IMR-90 (cell line): ENCODE data around the gene NT5C. TPM values are rescaled to one million over a fixed set of nuclear protein-coding genes. Genes with fewer than 3 reads are reported as not detected.

ENCODE experiments used
- ATAC-seq: fragments of 200-7000 bp; cut with Tn5 transposase; 2 replicates; pipeline ENCODE4 v1.9.1; 2020; ENCODE audit warnings: low read depth, mild to moderate bottlenecking, moderate library complexity
- BruUV-seq: library from RNA; stranded (reverse); fragments of 400-500 nt; replicated peaks from 2 replicates; lab custom pipeline; 2021; lab: Mats Ljungman, UMichigan
- CTCF ChIA-PET: fragments of 300-600 bp; formaldehyde crosslinking; extraction: SDS; loops from one replicate; lab custom pipeline; 2021; ENCODE audit warnings: antibody characterized with exemption; lab: Yijun Ruan, JAX
- POLR2A ChIA-PET: fragments of 300-600 bp; sonication (Branson Sonifier 250); formaldehyde crosslinking; loops from one replicate; lab custom pipeline; 2022; ENCODE audit warnings: antibody characterized with exemption; ENCODE audit not compliant: unreplicated experiment; lab: Charles Lee
- DNase-seq: peaks from one replicate; pipeline ENCODE4 v3.0.0; 2013
- H2AFZ ChIP-seq: replicated peaks from 2 replicates; pipeline ENCODE3; 2013; ENCODE audit warnings: low read length, mild to moderate bottlenecking; ENCODE audit not compliant: poor library complexity
- H2AK5ac ChIP-seq: 2 replicates; pipeline ENCODE4 v1.6.1; 2013; ENCODE audit warnings: low read depth, low read length, inconsistent platforms
- H2AK9ac ChIP-seq: replicated peaks from 2 replicates; pipeline ENCODE3; 2013; ENCODE audit warnings: mild to moderate bottlenecking, low read depth, low read length, moderate library complexity; ENCODE audit not compliant: poor library complexity
- H2BK120ac ChIP-seq: 2 replicates; pipeline ENCODE4 v1.6.1; 2013; ENCODE audit warnings: low read depth, low read length, inconsistent platforms
- H2BK15ac ChIP-seq: 3 replicates; pipeline ENCODE4 v1.6.1; 2013; ENCODE audit warnings: low read depth, low read length, inconsistent platforms
- H2BK20ac ChIP-seq: 2 replicates; pipeline ENCODE4 v1.6.1; 2013; ENCODE audit warnings: low read depth, mild to moderate bottlenecking, inconsistent platforms, low read length, moderate library complexity
- H2BK5ac ChIP-seq: 2 replicates; pipeline ENCODE4 v1.6.1; 2013; ENCODE audit warnings: mild to moderate bottlenecking, low read depth, low read length, inconsistent platforms; ENCODE audit not compliant: poor library complexity, severe bottlenecking
- H3K14ac ChIP-seq: replicated peaks from 2 replicates; pipeline ENCODE4 v1.6.1; 2013; ENCODE audit warnings: low read depth, low read length, inconsistent platforms
- H3K18ac ChIP-seq: 2 replicates; pipeline ENCODE4 v1.6.1; 2013; ENCODE audit warnings: low read depth, low read length, control low read depth
- H3K23ac ChIP-seq: 2 replicates; pipeline ENCODE4 v1.6.1; 2013; ENCODE audit warnings: low read depth, low read length, inconsistent platforms
- H3K27ac ChIP-seq: 2 replicates; pipeline ENCODE4 v1.5.1; 2013; ENCODE audit warnings: mild to moderate bottlenecking, control low read depth, low read length; ENCODE audit not compliant: insufficient read depth
- H3K27me3 ChIP-seq: 2 replicates; pipeline ENCODE4 v1.6.1; 2013; ENCODE audit warnings: low read length; ENCODE audit not compliant: control insufficient read depth, insufficient read depth
- H3K36me3 ChIP-seq: 2 replicates; pipeline ENCODE4 v1.6.1; 2013; ENCODE audit warnings: low read length, mixed read lengths; ENCODE audit not compliant: control insufficient read depth, insufficient read depth
- H3K4ac ChIP-seq: 2 replicates; pipeline ENCODE4 v1.6.1; 2013; ENCODE audit warnings: low read depth, low read length, inconsistent platforms
- H3K4me1 ChIP-seq: 2 replicates; pipeline ENCODE4 v1.6.1; 2013; ENCODE audit warnings: low read length, mixed read lengths; ENCODE audit not compliant: control insufficient read depth, insufficient read depth
- H3K4me2 ChIP-seq: 2 replicates; pipeline ENCODE4 v1.6.1; 2013; ENCODE audit warnings: low read depth, mild to moderate bottlenecking, control low read depth, low read length, moderate library complexity
- H3K4me3 ChIP-seq: 2 replicates; pipeline ENCODE4 v1.5.1; 2013; ENCODE audit warnings: low read depth, mild to moderate bottlenecking, control low read depth, low read length, moderate library complexity; ENCODE audit not compliant: insufficient read depth
- H3K56ac ChIP-seq: 2 replicates; pipeline ENCODE4 v1.6.1; 2013; ENCODE audit warnings: low read length, inconsistent platforms; ENCODE audit not compliant: insufficient read depth; ENCODE audit errors: extremely low read depth
- H3K79me1 ChIP-seq, 2 experiments: 2 replicates each; pipeline ENCODE4 v1.6.1; 2013; ENCODE audit warnings: low read length in 2 of 2, inconsistent platforms in 1 of 2, low read depth in 1 of 2
- H3K9ac ChIP-seq: 2 replicates; pipeline ENCODE4 v1.6.1; 2013; ENCODE audit warnings: low read depth, low read length, control low read depth
- H3K9me1 ChIP-seq: 2 replicates; pipeline ENCODE4 v1.6.1; 2013; ENCODE audit warnings: low read length, inconsistent platforms; ENCODE audit not compliant: insufficient read depth
- H3K9me3 ChIP-seq: 2 replicates; pipeline ENCODE4 v1.6.1; 2013; ENCODE audit warnings: low read length; ENCODE audit not compliant: control insufficient read depth, insufficient read depth
- H4K20me1 ChIP-seq: 2 replicates; pipeline ENCODE4 v1.6.1; 2013; ENCODE audit warnings: low read length, inconsistent platforms; ENCODE audit not compliant: insufficient read depth
- H4K5ac ChIP-seq: 2 replicates; pipeline ENCODE4 v1.6.1; 2013; ENCODE audit warnings: mild to moderate bottlenecking, low read depth, low read length, control low read depth
- H4K8ac ChIP-seq, 2 experiments: 2 replicates each; pipeline ENCODE4 v1.6.1; 2013; ENCODE audit warnings: low read depth in 2 of 2, low read length in 2 of 2, control low read depth in 1 of 2, inconsistent platforms in 1 of 2
- H4K91ac ChIP-seq: 2 replicates; pipeline ENCODE4 v1.6.1; 2013; ENCODE audit warnings: low read depth, low read length, inconsistent platforms; ENCODE audit not compliant: insufficient read depth
- BHLHE40 ChIP-seq: fragments of 150-350 bp; IDR thresholded peaks from 2 replicates; pipeline ENCODE4 v1.6.1; 2016; ENCODE audit warnings: mild to moderate bottlenecking, low read depth, low read length
- CEBPB ChIP-seq: IDR thresholded peaks from 2 replicates; pipeline ENCODE4 v1.6.1; 2012; ENCODE audit warnings: low read depth, low read length, improper control_type of control experiment
- CHD1 ChIP-seq: IDR thresholded peaks from 2 replicates; pipeline ENCODE4 v1.6.1; 2012; ENCODE audit warnings: low read depth, low read length, improper control_type of control experiment
- FOS ChIP-seq: fragments of 150-350 bp; IDR thresholded peaks from 2 replicates; pipeline ENCODE4 v1.6.1; 2016; ENCODE audit warnings: low read depth, low read length
- MAFK ChIP-seq: IDR thresholded peaks from 2 replicates; pipeline ENCODE4 v1.6.1; 2012; ENCODE audit warnings: low read depth, low read length, improper control_type of control experiment
- MAZ ChIP-seq: IDR thresholded peaks from 2 replicates; pipeline ENCODE4 v1.6.1; 2012; ENCODE audit warnings: low read depth, mild to moderate bottlenecking, low read length, improper control_type of control experiment, moderate library complexity, borderline replicate concordance
- MXI1 ChIP-seq: IDR thresholded peaks from 2 replicates; pipeline ENCODE4 v1.6.1; 2012; ENCODE audit warnings: low read depth, mild to moderate bottlenecking, low read length, moderate library complexity, borderline replicate concordance
- NFE2L2 ChIP-seq: fragments of 150-350 bp; IDR thresholded peaks from 2 replicates; pipeline ENCODE4 v1.6.1; 2016; ENCODE audit warnings: low read depth, mild to moderate bottlenecking, low read length
- POLR2A ChIP-seq: IDR thresholded peaks from 2 replicates; pipeline ENCODE4 v1.6.1; 2012; ENCODE audit warnings: mild to moderate bottlenecking, low read depth, low read length
- RAD21 ChIP-seq: IDR thresholded peaks from 2 replicates; pipeline ENCODE4 v1.6.1; 2012; ENCODE audit warnings: low read length, improper control_type of control experiment
- RCOR1 ChIP-seq: IDR thresholded peaks from 2 replicates; pipeline ENCODE4 v1.6.1; 2012; ENCODE audit warnings: mild to moderate bottlenecking, low read length, improper control_type of control experiment; ENCODE audit not compliant: insufficient replicate concordance
- RFX5 ChIP-seq: IDR thresholded peaks from 2 replicates; pipeline ENCODE4 v1.8.0; 2012; ENCODE audit warnings: low read depth, mild to moderate bottlenecking, low read length, moderate library complexity
- SMC3 ChIP-seq: fragments of 150-350 bp; IDR thresholded peaks from 2 replicates; pipeline ENCODE4 v1.6.1; 2016; ENCODE audit warnings: low read depth, mild to moderate bottlenecking, antibody characterized with exemption, low read length, moderate library complexity
- WGBS, 2 experiments: methylation state at CpG; one replicate each; pipeline versions ENCODE4 v1.1.5 to v1.1.7; 2013; ENCODE audit warnings: missing lambda C conversion rate in 2 of 2; ENCODE audit not compliant: insufficient read length in 1 of 2; ENCODE audit errors: extremely low coverage in 2 of 2; 5-methylcytosine and 5-hydroxymethylcytosine counted together
- dilution Hi-C: fragments of 300-500 bp; cut with HindIII; formaldehyde crosslinking; loops from one replicate; pipeline ENCODE4 v1.14.3; 2018; ENCODE audit warnings: low sequenced_read_pairs; ENCODE audit not compliant: unreplicated experiment
- in situ Hi-C: fragments of 300-500 bp; cut with MboI; formaldehyde crosslinking; loops from 3 replicates; pipeline ENCODE4 v1.14.3; 2019; ENCODE audit warnings: low sequenced_read_pairs, inconsistent platforms, mixed read lengths
- intact Hi-C: fragments of 100-400 bp; cut with micrococcal nuclease; formaldehyde crosslinking; loops from 2 replicates; pipeline ENCODE4 v1.10.0; 2022
- polyA plus RNA-seq, 3 experiments: library from polyadenylated mRNA; depleted of rRNA; stranded (reverse); fragments of >200 nt; gene quantifications; 2 replicates each; pipeline ENCODE4 v1.2.3, GENCODE V29; 2012; ENCODE audit warnings: low replicate concordance in 1 of 3
- total RNA-seq: library from RNA; depleted of rRNA; stranded (reverse); fragments of >200 nt; gene quantifications from 2 replicates; pipeline ENCODE4 v1.2.3, GENCODE V29; 2012
- TF ChIP-seq, protein P1 (sequence below): conservative IDR thresholded peaks from 2 replicates; pipeline ENCODE4 v1.5.1; 2012; ENCODE audit warnings: mild to moderate bottlenecking, low read depth, low read length, improper control_type of control experiment
- TF ChIP-seq, protein P2 (sequence below): fragments of 150-350 bp; IDR thresholded peaks from 2 replicates; pipeline ENCODE4 v1.6.1; 2017; ENCODE audit warnings: mild to moderate bottlenecking, antibody characterized with exemption, low read length, low read depth
- TF ChIP-seq, protein P3 (sequence below): fragments of 150-350 bp; IDR thresholded peaks from 2 replicates; pipeline ENCODE4 v1.6.1; 2016; ENCODE audit warnings: low read depth, mild to moderate bottlenecking, low read length, moderate library complexity, borderline replicate concordance

Gene NT5C
- total and polyA plus RNA-seq, 2 of the 4 experiments (the other 2 are of a cell fraction): 24.0 to 44.6 TPM

DNA sequence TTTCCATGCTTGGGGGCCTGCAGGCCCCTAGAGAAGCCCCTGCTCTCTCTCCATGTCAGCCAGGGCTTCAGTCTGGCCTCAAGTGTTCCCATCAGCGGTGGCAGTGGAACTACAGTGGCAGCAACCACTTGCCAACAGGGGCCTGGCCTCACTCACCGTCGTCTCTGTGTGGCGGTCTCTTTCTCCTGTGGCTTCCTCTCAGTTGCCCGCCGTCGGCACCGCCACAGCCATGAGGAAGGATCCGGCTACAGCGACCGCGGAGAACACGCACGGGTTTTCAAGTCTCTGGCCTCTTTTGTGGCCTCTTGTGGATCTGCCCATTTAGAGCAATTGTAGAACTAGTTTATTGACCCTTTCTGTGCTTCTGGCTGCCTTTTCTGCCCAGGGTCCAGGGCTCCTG, 13.2 kb downstream of the NT5C start:
- no peak for DNase-seq
- Histone ChIP-seq H4K8ac (no peak overlapping the region), H3K9ac (no peak overlapping the region), H3K14ac (no peak overlapping the region), H3K9me1 (no peaks in the 10 kb centered on the region), H3K4me1 (peaks cover 4% of the 10 kb centered on the region; the same call in 1 of the 2 replicates), H4K5ac (no peak overlapping the region), H3K4me2 (no peak overlapping the region), H2BK15ac (no peak overlapping the region), H2BK120ac (no peak overlapping the region), H3K27me3 (no peaks in the 10 kb centered on the region), H2AK5ac (no peak overlapping the region), H3K23ac (no peak overlapping the region), H2BK5ac (no peak overlapping the region), H3K56ac (no peak overlapping the region), H2AK9ac (no peak overlapping the region), H3K4me3 (no peak overlapping the region), H3K4ac (no peak overlapping the region), H2AFZ (no peak overlapping the region), H3K79me1 (peaks cover 9 to 31% of the 10 kb centered on the region in 2 experiments), H2BK20ac (no peak overlapping the region), H4K20me1 (no peaks in the 10 kb centered on the region; the same call in 1 of the 2 replicates), H3K9me3 (no peaks in the 10 kb centered on the region), H4K91ac (no peak overlapping the region), H3K27ac (no peak overlapping the region), H3K36me3 (peaks cover 9% of the 10 kb centered on the region), H3K18ac (no peak overlapping the region)
- ChIA-PET POLR2A (no interaction called here), CTCF (no interaction called here)
- in situ Hi-C loops (no loop called here), intact Hi-C loops (no loop called here), dilution Hi-C loops (no loop called here)
- TF ChIP-seq, protein P1, sequence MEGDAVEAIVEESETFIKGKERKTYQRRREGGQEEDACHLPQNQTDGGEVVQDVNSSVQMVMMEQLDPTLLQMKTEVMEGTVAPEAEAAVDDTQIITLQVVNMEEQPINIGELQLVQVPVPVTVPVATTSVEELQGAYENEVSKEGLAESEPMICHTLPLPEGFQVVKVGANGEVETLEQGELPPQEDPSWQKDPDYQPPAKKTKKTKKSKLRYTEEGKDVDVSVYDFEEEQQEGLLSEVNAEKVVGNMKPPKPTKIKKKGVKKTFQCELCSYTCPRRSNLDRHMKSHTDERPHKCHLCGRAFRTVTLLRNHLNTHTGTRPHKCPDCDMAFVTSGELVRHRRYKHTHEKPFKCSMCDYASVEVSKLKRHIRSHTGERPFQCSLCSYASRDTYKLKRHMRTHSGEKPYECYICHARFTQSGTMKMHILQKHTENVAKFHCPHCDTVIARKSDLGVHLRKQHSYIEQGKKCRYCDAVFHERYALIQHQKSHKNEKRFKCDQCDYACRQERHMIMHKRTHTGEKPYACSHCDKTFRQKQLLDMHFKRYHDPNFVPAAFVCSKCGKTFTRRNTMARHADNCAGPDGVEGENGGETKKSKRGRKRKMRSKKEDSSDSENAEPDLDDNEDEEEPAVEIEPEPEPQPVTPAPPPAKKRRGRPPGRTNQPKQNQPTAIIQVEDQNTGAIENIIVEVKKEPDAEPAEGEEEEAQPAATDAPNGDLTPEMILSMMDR: no peak
- TF ChIP-seq, protein P2, sequence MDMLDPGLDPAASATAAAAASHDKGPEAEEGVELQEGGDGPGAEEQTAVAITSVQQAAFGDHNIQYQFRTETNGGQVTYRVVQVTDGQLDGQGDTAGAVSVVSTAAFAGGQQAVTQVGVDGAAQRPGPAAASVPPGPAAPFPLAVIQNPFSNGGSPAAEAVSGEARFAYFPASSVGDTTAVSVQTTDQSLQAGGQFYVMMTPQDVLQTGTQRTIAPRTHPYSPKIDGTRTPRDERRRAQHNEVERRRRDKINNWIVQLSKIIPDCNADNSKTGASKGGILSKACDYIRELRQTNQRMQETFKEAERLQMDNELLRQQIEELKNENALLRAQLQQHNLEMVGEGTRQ: no peak
- TF ChIP-seq FOS: no peak
- TF ChIP-seq MAZ: no peak
- no peak for TF ChIP-seq RAD21
- no peak for TF ChIP-seq BHLHE40
- no peak for TF ChIP-seq RCOR1
- no peak for TF ChIP-seq CHD1
- no peak for TF ChIP-seq MAFK
- TF ChIP-seq MXI1: no peak
- TF ChIP-seq, protein P3, sequence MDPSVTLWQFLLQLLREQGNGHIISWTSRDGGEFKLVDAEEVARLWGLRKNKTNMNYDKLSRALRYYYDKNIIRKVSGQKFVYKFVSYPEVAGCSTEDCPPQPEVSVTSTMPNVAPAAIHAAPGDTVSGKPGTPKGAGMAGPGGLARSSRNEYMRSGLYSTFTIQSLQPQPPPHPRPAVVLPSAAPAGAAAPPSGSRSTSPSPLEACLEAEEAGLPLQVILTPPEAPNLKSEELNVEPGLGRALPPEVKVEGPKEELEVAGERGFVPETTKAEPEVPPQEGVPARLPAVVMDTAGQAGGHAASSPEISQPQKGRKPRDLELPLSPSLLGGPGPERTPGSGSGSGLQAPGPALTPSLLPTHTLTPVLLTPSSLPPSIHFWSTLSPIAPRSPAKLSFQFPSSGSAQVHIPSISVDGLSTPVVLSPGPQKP: no peak
- no peak for TF ChIP-seq NFE2L2
- no peak for TF ChIP-seq SMC3
- no peak for TF ChIP-seq RFX5
- TF ChIP-seq CEBPB: no peak
- TF ChIP-seq POLR2A: no peak
- WGBS, 2 experiments: 96% methylated on average over 14 of the region's 14 CpGs; no CpG with 5 or more reads in 1 of the 2 experiments
- ATAC-seq: no peak
- no TSS peak for BruUV-seq
